ENCODE data around the gene CDKN2A.
"Not testable (repeated sequence)": the region's sequence is repeated elsewhere in the genome, so short reads cannot be mapped to it uniquely, and the experiment has no call there.

The CDKN2A gene

DNA sequence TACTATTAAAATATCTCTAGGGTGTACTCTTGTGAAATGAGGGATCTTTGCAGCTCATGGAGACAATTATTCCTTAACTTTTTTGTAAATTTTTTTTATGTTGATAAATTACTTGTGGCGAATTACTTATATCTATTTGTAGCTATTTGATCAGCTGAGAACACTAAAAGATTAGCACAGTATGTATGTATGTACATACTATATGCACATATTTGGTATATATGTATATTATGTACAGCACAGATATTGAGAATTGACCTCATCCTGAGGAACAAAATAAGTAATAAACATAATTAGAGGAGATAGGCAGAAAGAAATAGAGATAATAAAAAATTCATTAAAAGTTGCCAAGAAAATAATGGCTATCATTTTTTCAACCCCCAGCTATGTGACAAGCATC lies 11.8 kb downstream of the CDKN2A start:
- no peak for DNase-seq (ENCODE audit: low spot score)

DNA sequence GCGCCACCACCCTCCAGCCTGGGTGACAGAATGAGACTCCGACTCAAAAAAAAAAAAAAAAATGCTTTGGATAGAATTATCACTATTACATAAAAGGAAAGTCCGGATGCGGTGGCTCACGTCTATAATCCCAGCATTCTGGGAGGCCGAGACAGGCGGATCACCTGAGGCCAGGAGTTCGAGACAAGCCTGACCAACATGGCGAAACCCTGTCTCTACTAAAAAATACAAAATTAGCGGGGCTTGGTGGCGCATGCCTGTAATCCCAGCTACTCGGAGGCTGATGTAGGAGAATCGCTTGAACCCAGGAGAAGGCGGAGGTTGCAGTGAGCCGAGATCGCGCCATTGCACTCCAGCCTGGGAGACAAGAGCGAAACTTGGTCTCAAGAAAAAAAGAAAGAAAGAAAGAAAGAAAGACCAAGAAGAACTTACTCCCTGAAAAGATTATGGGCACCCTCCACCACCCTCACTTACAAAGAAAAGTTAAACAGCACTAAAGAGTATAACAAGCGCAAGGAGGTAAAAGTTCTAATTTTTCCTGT lies 17.8 kb downstream of the CDKN2A start:
- no peak for DNase-seq (ENCODE audit: low spot score)

DNA sequence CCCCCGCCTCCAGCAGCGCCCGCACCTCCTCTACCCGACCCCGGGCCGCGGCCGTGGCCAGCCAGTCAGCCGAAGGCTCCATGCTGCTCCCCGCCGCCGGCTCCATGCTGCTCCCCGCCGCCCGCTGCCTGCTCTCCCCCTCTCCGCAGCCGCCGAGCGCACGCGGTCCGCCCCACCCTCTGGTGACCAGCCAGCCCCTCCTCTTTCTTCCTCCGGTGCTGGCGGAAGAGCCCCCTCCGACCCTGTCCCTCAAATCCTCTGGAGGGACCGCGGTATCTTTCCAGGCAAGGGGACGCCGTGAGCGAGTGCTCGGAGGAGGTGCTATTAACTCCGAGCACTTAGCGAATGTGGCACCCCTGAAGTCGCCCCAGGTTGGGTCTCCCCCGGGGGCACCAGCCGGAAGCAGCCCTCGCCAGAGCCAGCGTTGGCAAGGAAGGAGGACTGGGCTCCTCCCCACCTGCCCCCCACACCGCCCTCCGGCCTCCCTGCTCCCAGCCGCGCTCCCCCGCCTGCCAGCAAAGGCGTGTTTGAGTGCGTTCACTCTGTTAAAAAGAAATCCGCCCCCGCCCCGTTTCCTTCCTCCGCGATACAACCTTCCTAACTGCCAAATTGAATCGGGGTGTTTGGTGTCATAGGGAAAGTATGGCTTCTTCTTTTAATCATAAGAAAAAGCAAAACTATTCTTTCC lies 19.3 kb downstream of the CDKN2A start:
- DNase-seq (ENCODE audit: low spot score) = no peak

- no peak for DNase-seq (ENCODE audit: low spot score)
Observed at GRCh38 chr9:21974343-21974721, 19.9 kb downstream of the CDKN2A start.

- no peak for DNase-seq (ENCODE audit: low spot score)
Observed at GRCh38 chr9:21972361-21972760, 21.8 kb downstream of the CDKN2A start.

- no peak for DNase-seq (ENCODE audit: low spot score)
Observed at GRCh38 chr9:21970800-21971640, 23.2 kb downstream of the CDKN2A start.

DNA sequence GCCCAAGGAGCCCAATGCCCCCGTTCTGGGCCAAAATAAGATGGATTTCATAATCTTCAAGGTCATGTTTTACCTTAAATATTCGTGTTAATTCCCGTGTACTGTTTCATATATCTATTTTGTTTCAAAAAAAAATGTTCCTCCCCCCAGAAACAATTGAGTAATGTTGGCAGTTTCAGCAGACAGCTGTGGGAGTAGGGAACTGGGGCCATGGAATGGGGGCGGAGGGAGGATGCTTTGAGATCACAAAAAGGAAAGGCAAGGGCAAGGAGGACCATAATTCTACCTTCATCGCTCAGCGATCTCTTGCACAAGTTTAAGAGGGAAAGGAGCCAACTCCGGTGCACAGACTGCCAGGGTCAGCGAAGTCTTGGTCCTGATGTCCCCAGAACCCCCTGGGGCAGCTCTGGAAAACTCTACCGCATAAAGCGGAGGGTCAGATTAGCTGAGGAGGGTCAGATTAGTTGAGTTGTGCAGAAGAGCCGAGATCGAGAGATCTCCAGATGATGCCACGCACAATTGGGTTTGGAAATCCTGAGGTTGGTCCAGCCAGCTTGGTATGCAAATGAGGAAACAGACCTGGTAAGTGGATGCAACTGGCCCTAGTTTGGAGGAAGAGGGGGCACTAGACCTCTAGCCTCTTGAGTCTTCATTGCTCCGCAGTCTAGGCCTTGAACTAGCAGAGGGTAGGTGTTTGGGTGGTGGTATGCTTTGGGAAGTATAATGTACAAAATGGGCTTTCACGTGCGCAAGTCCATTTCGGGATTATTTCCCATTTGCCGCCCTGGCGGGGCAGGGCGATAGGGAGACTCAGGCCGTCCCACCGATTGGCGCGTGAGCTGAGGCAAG lies 24.0 kb downstream of the CDKN2A start:
- no peak for DNase-seq (ENCODE audit: low spot score)

DNA sequence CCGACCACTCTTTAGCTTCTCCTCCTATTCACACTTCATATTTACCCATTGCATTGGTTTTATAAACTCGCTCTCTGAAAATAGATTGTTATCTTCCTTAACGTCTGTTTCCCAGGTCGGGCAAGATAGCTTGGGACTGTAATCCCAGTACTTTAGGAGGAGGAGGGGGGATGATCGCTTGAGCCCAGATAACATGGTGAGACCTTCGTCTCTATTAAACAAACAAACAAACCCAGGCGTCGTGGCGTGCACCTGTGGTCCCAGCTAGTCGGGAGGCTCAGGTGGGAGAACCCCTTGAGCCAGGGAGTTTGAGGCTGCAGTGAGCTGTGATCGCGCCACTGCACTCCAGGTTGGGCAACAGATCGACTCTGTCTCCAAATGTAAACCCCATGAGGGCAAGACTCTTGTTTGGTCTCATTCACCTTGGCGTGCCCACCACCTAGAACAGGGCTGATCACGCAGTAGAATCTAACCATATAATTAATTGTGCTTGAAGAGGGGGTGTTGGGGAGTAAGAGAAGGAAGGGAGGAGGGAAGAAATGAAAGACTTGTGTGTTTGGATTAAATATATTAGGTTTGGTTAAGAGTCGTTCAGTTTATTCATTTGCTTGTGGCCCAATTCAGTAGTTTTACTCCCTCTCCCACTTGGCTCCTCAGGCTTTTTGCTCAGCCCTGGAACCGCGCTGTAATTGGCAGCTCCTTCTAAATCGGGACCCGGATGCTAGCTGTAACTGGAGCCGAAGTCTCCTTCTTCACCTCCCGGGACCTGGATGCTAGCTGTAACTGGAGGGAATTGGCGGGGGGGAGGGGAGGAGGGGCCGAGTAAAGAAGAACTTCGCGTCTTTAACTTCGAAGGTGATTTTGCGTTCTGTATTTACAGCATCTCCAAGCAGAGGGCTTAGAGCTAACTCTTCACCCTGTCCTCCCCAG lies 24.9 kb downstream of the CDKN2A start:
- no peak for DNase-seq (ENCODE audit: low spot score)

- no peak for DNase-seq (ENCODE audit: low spot score)
Observed at GRCh38 chr9:21968331-21969010, 25.7 kb downstream of the CDKN2A start.

GRCh38 chr9:21967702-21968101 lies 26.5 kb downstream of the CDKN2A start:
- no peak for DNase-seq (ENCODE audit: low spot score)

DNA sequence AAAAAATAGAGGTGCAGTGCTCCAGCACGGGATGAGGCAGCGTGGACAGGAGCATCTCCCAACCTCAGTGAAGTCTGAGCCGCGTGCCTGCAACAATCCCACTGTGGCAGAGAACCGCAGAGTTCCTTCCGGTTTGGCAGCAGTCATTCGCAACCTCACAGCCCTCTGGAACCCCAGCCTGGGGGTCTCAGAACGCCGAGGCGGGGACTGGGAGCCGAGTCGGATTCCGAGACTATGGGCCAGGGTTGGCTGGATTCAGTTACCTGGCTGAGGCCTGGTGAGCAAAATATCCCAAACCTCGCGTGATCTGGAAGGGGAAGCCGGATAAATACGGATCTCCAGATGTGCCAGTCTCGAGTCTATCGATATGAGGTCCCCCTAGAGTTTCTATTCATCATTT lies 27.0 kb downstream of the CDKN2A start:
- DNase-seq (ENCODE audit: low spot score) = no peak

DNA sequence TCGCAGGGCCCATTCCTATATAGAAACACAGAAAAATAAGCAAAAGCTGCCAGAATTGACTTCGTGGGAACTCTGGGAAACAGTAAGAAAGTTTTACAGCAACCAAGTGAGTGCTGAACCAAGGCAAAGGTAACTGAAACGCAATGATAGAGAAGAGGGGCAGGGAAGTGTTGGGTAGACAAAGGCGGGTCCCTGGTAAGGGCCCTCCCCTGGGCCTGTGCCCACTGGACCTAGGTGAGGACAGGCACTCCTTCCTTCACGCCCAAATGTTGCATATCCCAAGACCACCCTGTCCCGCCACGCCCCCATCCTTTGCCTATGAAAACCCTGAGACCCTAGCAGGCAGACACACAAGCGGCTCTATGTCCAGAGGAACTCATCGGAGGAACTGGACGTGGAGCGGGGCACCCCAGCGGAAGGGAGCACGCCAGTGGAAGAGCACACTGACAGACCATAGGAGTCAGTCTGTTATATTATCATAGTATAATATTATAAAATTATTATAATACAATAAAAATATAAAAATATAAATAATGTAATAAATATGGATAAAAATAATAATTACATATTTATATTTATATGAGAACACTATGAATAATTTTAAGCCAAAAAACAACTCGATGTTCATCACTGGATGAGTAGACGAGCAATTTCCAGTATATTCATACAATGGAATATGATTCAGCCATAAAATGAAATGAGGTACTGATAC lies 27.9 kb downstream of the CDKN2A start:
- DNase-seq (ENCODE audit: low spot score) = no peak

DNA sequence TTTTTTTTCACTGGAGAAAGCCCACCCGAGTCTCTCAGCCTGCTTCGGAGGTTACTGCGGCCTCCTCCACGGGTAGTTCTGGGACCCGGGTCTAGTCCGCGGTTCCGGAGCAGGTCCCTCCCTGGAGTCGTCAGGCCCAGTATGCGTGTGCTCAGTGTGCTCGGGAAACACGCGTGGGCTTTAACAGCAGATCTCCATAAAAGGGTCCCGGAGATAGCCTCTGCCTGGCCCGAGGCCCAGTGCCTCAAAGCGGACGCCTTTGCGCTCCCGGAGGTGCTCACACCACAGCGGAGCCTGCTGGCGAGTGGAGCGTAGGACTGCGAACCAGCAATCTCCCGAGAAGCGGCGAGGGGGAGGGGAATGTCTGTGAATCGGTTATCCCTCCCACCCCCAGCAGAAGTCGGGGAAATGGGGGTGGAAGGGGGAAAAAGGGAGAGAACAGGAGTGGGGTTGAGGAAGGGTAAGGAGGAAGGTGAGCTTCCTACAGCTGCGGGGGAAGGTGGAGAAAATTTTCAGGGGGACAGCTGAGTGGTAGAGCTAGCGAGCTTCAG lies 28.7 kb downstream of the CDKN2A start:
- DNase-seq (ENCODE audit: low spot score) = peak; percentile 52

DNA sequence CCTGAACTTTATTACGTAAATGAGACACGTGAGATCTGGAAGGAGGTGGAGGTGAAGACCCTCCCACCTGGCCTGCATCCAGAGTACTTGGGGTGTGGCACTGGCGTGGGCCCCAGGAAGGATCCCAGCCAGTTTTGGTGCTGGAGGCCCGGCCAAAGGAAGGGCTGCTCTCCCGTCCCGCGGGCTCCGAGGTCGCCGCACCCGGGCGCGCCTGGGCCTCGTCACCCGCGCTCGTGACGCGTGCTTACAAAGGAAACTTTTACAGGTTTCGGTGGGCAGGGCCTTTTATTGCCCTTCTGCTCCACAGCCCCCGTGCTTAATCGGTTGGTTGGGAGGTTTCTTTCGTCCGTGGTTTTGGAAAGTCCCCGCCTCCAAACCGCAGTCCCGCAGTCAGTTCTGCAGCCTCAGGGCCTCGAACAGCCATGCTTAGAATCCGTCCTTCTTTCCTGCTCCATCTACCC lies 29.2 kb downstream of the CDKN2A start:
- DNase-seq (ENCODE audit: low spot score) = peak; percentile 38

- DNase-seq (ENCODE audit: low spot score) = no peak
Observed at GRCh38 chr9:21961569-21961968, 32.6 kb downstream of the CDKN2A start.

- DNase-seq (ENCODE audit: low spot score) = not testable (repeated sequence)
Observed at GRCh38 chr9:21959268-21959667, 34.9 kb downstream of the CDKN2A start.

GRCh38 chr9:21958833-21959232 lies 35.4 kb downstream of the CDKN2A start:
- no peak for DNase-seq (ENCODE audit: low spot score)

- DNase-seq (ENCODE audit: low spot score) = no peak
Observed at GRCh38 chr9:21945606-21946005, 48.6 kb downstream of the CDKN2A start.

- DNase-seq (ENCODE audit: low spot score) = no peak
Observed at GRCh38 chr9:21943464-21943863, 50.7 kb downstream of the CDKN2A start.
